GM18907 (cell line): ENCODE data around the gene DAAM1.
A peak's percentile ranks its signal among the peaks of the same experiment; 100 is the strongest.

Experiments
- ATAC-seq: cut with Tn5 transposase; IDR thresholded peaks from one replicate; pipeline ENCODE4 v1.9.1; 2021; ENCODE audit warnings: mild to moderate bottlenecking, moderate library complexity; ENCODE audit not compliant: unreplicated experiment

The DAAM1 gene

DNA sequence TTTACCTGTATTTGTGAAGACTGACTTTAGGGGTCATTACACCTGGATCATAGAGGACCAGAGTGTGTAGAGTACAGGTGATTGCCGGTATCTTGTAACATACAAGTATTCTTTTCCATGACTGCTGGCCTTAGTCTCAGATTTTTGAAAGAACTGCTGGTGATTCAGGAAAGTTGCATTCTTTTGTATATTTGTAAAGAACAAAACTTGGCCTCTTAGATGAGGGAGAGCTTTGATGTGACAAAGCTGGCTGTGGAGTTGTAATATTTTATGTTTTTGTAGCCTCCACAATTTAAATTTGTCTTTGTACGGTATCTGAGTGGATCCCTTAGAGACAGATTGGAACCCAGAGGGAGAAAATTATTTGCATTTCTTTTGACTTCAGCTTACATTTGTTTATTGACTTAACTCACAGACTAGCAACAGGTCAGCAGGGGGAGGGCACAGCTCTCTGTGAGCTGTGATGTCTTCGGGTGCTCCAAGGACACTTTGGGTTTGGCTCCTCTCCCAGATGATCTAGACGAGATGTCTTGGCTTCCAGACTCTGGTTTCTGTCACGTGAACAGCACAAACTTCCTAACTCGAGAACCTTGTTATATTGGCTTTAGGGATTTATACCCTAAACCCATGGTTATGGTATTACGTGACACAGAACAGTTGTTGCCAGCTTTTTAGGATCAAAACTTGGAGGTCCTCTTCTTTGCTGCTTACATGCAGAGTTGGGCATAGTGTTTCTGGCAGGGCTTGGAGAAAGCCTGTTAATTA, 65.9 kb downstream of the DAAM1 start:
- no peak for ATAC-seq

DNA sequence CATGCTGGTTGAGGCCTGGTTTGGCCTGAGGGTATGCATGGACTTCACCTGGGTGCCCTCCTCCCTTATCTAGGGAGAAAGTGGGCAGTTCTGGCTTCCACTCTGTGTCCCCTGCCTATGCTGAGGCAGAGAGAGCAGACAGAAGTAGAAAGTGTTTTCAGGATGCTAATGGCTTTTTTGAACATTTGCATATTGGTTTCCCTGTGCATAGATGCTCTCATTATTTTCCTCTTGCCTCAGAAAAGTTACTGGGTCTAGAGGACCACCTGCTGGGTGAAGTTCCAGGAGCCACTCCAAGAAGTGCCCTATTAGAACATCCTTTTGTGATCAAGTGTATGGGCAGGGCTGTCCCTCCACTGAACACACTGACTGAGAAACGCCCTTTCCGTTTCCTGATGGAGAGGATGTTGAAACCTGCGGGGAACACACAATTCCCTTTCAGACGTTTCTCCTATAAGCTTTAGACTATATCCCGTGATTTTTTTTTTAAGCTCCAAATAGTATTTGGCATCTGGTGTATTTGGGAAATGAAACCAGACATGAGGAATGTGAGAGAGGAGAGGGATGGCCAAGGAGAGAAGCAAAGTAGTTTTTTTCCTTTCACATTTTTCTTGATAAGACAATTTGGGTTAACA, 66.6 kb downstream of the DAAM1 start:
- peak; percentile 73 for ATAC-seq

DNA sequence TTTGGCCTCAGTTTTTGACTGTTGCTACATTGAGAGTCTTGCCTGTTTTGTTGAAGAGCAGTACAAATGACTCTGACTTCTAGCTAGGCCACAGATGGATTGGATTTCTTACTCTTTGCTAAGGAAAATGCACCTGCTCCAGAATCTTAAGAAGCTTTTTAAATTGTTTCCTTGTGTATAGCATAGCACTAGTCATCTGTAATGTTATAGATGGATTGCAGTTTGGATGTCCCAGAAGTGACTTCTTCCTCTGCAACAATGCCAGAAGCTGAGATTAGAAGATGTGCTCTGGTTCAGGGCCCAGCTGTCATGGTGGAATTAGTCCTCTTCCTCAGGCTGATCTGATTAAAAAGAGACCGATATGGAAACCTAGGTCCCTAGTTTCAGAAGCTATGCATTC, 67.9 kb downstream of the DAAM1 start:
- ATAC-seq, result no peak

DNA sequence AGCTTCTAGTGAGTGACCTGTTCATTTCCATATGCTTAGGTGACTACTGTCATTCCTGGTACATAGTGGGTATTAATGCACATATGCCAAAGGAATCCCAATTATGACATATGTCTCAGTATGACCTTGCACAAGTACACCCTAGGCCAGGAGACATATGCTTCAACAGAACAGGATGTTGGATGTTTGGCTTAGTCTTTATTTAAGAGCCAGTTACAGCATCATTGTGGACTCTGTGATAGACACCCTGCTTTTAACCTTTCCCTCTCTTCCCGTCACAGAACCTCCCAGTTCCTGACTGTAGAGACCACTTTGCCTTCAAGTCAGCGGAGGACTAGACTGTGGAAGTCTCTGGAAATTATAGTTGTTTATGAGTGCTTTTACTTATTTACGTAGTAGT, 72.9 kb downstream of the DAAM1 start:
- ATAC-seq, result no peak

DNA sequence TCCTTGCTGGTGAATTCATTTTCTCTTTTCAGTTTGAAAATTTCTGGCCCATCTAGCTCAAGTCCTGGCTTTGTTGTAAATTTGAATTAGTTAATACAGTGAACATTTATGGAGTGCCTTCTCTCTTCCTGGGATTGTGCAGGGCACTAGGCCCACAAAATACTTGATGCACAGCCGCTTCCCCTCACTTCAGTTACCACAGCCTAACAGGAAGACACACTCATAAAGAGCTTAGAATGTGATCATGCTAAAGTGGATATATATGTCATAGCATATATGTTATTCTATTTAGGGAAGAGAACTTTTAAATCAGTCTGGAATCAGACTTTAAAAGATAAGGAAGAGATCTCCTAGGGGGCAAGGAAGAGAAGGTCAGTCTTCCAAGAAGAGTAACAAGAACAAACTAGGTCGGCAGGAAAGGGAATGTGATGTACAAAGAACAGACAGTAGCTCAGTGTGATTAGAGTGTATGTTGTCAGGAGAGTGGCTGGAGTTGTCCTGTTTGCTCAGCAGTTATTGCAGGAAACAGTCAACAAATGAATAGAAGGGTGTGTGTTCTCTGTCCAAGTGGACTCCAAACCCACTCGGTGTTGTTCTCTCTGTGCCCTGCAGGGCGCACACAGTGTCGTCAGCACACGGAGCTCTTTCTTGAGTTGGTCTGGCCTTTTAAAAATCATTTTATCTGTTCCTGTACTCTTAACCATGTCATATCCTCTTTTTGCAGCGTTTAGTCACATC, 74.4 kb downstream of the DAAM1 start:
- no peak for ATAC-seq

DNA sequence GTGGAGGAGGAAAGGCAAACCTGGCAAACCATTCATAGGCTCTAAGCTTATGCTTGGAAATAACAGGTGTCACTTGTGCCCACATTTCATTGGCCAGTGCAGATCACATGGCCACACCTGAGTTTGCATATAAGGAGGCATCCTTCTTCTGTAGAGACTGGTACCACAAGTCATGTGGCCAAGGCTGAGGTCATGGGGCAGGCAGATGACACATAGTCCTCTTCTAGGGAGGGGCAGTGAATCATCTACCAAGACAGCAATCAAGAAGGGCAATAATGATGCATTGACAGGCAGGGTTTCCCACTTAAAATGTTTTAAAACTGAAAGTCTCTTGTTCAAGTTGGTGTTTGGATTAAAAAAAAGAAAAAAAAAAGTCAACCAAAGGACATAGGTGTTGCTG, 77.3 kb downstream of the DAAM1 start:
- no peak for ATAC-seq

DNA sequence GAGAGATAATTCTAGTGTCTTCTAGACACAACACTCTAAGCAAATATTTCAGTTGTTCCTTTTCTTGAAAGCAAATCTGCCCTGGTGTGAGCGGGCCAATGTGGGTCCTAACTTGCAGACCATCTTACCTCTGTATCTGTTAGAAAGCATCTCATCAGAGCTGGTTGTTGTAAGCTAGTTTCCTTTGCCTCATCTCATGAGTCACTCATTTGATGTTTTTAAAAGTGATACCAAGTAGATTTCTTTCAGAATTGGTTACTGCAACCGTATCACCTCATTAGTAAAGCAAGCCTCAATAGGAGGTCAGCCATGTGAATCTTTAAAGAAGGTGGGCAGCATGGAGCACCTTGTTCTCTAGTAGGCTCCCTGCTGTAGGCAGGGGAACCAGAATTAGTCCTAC, 78.6 kb downstream of the DAAM1 start:
- ATAC-seq, result no peak

DNA sequence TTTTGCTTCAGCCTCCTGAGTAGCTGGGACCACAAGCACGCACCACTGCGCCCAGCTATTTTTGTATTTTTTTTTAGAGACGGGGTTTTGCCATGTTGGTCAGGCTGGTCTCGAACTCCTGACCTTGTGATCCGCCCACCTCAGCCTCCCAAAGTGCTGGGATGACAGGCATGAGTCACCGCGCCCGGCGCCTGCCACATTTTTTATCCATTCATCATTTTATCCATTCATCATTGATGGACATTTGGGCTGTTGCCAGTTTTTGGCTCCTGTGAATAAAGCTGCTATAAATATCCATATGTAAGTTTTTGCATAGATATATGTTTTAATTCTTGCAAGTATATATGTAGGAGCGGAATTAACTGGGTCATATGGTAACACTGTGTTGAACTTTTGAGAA, 79.5 kb downstream of the DAAM1 start:
- no peak for ATAC-seq

DNA sequence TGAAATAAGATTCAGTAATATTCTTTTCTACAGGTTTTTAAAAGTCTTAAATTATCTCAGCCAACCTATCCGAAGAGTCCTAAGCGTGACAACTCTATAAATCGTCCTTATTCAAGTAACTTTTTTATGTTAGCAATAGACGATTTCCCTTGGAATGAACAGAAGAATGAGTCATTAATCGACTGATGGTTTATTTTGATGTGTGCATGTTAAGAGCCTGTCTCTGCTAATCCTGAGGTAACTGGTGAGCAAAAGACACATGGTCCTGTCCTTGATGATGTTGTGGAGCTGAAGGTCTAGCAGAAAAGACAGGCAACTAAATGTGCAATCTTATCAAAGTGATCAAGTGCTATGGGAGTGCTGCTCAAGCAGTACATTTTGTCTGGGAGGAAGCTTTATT, 80.4 kb downstream of the DAAM1 start:
- no peak for ATAC-seq

DNA sequence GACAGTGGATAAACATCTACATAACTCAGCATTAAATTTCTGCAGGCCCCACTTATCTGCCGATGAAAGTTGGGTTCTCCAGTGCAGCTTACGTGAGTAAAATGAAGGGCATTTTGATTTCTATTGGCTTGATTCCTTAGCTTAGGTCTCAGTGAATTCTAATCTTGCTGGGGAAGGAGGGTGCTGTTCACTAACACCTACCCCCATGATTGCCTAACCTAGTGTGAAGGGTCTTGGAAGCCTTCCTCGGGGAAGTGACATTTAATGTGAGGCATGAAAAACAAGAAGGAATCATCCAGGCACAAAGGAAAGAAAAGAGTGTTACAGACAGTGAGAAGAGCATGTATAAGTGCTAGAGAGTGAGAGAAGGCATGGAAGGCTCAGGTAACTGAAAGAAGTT, 81.0 kb downstream of the DAAM1 start:
- ATAC-seq, result no peak

DNA sequence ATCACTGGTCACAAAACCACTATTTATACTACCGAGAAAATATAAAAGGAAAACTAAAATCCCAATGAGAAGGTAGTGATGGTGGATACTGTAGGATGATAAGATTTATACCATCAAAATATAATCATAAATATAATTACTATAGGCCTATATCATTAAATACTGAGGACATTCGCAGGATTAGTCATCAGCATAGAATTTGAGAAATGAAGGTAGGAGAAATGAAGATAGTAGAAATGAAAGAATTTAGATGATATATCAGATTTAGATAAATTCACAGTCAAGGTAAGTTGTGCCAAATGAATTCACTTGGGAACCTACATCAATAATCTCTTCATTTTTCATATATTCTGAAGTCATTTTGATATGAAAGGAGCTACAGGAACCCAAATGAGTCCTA, 82.8 kb downstream of the DAAM1 start:
- no peak for ATAC-seq

DNA sequence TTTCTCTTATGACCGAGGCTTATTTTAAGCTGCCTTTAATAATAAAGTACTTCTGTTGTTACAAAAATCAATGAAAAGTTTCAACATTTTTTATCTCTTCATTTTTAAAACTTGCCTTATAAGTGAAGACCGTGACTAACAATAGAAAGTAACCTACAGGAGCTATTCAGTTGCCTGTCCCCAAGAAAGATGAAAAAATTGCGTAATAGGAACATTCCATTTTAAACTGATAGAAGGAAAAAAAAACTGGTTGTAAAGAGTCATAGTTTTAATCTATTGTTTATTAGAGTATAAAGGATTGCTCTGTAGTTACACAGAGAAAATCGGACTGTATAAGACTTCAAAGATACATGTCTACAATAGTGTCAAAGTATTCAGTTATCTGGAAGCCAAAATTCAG, 83.3 kb downstream of the DAAM1 start:
- no peak for ATAC-seq

DNA sequence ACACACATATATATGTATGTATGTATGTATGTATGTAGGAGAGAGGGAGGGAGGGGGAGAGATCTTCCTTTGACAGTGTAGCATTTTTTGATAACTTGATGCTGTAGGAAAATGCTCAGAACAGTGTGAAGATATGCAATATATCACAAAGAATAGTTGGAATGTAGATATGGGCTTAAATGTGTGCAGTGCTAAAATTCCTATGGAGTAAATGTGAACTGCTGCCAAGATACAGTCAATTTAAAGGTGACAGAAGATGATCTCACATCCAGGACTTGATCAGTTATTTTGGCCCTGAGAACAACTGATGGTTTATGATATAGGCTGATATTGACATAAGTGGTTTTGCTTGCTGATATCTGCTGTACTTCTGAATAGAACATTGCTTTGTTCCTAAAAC, 84.2 kb downstream of the DAAM1 start:
- no peak for ATAC-seq

DNA sequence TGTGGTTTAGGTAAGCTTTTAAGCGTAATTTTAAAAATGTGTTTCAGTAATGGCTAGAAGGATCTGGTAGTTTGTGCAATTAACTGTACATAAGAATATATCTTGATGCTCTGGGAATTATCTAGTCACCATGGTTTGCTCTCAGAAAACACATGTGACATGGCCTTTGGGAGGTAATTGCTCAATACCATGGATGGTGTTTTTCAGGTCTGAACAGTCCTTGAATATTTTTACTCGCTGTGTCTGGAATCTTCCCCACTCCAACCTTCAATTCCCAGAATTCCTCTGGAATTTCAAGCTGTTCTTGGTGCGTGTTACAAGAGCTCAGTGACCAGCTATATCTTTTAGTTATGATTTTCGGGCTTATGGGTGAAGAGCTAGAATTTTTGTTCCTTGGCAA, 85.3 kb downstream of the DAAM1 start:
- ATAC-seq, result no peak

DNA sequence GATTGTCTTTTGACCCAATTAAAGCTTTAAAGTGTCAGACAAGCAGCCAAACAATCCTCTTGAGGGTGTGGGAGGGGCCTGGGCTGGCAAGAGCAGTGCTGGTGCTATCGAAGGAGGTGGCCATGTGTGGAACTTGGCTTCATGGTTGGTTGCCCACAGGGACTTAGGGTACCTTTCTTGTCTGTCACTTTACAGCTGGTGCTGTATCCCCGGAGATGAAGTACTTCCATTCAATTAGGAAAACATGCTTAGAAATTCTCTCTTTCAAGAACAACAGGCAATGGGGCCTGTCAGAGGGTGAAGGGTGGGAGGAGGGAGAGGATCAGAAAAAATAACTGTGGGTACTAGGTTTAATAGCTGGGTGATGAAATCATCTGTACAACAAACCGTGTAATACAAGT, 86.5 kb downstream of the DAAM1 start:
- ATAC-seq, result peak; percentile 69

DNA sequence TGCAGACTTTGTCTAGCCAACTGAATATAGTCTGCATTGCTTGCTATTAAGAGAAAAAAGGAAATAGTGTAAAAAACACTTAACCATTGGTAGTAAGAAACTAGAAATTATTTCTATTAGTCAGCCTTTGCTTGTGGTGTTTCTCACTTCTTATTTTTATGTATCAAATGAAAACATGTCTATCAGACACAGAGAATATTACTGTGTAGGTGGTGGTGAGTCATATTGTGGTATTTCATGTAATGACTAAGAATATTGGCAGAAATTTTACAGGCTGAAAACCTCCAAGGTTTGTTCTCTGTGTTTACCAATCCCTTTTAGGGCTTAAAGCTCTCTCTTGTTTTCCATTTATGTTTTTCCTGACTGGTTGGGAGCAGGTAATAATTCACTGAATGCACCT, 87.2 kb downstream of the DAAM1 start:
- ATAC-seq, result peak; percentile 87

DNA sequence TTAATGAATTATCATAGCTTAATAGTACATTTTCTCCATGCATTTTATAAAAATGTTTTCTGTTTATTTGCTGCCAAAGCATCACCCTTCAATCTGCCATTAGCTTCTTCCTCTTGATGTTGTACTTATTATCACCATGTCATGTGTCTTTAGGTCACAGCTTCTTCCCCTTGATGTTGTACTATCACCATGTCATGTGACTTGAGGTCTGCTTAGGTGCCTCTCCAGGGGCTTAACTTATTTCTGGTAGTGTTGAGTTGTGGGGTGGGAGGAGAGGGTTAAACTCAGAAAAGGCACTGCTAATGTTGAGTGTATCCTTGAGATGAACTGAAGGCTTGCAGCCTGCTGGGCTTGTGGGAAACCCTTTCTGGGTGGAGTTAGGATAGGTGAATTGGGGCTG, 87.8 kb downstream of the DAAM1 start:
- ATAC-seq, result peak; percentile 32

DNA sequence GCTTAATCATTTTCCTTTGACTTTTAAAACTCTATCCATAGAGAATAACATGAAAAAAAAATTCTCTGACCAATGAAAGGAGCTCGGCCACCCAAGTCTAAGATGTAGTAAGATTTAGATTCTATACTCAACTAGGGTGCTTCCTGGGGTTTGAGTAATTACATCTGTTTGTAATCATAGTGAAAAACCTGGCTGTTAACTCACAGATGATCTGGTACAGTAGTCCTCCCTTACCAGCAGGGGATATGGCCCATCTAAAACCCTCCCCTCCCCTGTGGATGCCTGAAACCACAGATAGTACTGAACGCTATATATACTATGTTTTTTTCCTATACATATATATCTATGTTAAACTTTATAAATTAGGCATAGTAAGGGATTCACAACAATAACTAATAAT, 89.2 kb downstream of the DAAM1 start:
- ATAC-seq, result no peak

DNA sequence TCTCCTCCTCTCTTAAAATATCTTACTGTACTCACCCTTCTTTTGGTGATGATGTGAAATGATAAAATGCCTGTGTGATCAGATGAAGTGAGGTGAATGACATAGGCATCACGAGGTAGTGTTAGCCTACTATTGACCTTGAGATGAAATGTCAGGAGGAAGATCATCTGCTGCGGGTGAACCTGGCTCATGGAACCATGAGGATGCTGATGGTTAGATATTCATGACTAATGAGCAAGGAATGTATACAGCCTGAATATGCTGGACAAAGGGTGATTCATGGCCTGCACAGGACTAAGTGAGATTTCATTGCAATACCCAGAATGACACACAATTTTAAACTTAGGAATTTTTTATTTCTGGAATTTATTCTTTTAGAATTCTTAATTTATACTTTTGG, 89.6 kb downstream of the DAAM1 start:
- ATAC-seq, result no peak

DNA sequence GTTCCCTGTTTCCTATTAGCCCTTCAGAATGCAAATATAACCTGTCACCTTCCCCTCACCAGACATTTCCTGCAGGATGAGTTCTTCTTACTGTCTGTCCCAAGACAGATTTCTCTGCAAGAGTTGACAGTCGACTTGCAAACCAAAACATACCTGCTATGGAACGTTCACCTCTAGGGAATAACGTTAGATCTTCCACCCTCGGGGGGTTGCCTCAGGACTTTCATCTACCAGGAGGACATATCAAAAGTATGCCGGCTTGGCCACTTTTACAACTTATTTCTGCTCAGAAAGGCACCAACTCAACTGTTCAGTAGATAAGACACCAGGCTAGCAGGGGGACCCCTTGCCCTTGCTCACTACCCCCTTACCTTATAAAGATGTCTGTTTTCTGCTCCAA, 92.5 kb downstream of the DAAM1 start:
- ATAC-seq, result no peak

DNA sequence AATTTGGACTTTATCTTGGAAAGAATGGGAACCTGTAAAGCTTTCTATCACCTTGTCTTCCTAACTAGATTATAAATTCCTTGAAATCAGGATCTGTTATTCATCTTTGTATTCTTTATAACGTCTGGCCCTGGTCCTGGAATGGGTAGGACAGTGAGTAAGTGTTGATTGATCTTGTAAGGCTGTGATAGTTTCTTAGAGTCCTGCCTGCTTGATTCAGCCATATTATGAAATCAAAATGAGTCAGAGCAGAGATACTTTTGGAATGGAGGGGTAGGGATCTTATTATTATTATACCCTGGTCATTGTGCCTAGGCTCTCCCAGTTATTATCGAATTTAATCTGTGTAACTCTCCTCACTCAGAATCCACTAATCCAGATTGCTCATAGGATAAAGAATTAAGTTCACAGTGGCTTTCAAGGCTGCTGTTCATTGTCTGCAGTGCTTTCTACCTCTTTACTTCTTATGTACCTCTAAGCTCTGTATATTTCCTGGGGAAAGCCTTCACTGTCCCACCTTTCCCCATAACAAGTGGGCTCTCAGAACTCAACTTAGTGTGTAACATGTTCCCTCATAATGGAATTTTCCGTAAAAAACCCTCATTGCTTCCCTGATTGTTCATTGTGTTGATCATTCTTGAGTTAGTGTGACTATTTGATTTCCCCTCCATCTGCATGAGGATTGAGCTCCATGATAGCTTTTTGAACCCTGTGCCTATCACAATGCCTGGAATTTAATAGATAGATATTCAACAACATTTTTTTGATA, 93.3 kb downstream of the DAAM1 start:
- ATAC-seq, result no peak
